Left ventricle myocardium inferior (tissue), 1 donor: Measurements from ENCODE around the gene SCD5. TPM values are rescaled to one million over a fixed set of nuclear protein-coding genes. Genes with fewer than 3 reads are reported as not detected.

Experiments used
- DNase-seq: peaks from one replicate; pipeline ENCODE4 v3.0.0-alpha.2; 2020
- H3K27ac ChIP-seq: fragments of 200-600 bp; replicated peaks from 2 replicates; pipeline ENCODE4 v1.8.0; 2021
- H3K27me3 ChIP-seq: fragments of 200-600 bp; 2 replicates; pipeline ENCODE4 v1.8.0; 2021; ENCODE audit warnings: low read depth
- H3K36me3 ChIP-seq: fragments of 200-600 bp; 2 replicates; pipeline ENCODE4 v1.8.0; 2021
- H3K4me1 ChIP-seq: fragments of 200-600 bp; 2 replicates; pipeline ENCODE4 v1.8.0; 2021
- H3K4me3 ChIP-seq: fragments of 200-600 bp; 2 replicates; pipeline ENCODE4 v1.8.0; 2021; ENCODE audit warnings: mild to moderate bottlenecking, moderate library complexity
- H3K9me3 ChIP-seq: fragments of 200-600 bp; replicated peaks from 2 replicates; pipeline ENCODE4 v1.8.0; 2021
- CTCF ChIP-seq: fragments of 200-600 bp; IDR thresholded peaks from 2 replicates; pipeline ENCODE4 v1.8.0; 2021; ENCODE audit warnings: antibody characterized with exemption, mild to moderate bottlenecking, borderline replicate concordance
- intact Hi-C: fragments of 100-400 bp; cut with micrococcal nuclease; formaldehyde crosslinking; loops from one replicate; pipeline ENCODE4 v1.11.0; 2022
- total RNA-seq: library from RNA; stranded (reverse); fragmentation: NEBNext Ultra II Directional; extraction: Animal tissue kit (Norgen Biotek cat#: 25700); gene quantifications from one replicate; pipeline ENCODE4 v1.2.1, GENCODE V29; 2021
- donor health status: DM: no; HTN: yes; CAD: no; lungs with severe emphysema.

SCD5 gene
- total RNA-seq, 1 donor from 2014 or later: 4.5 TPM

GRCh38 chr4:82705169-82705927 lies 93.2 kb downstream of the SCD5 start:
- H3K27me3 ChIP-seq: no peaks in the 10 kb centered on the region
- H3K9me3 ChIP-seq: no peaks in the 10 kb centered on the region
- DNase-seq: no peak
- H3K27ac ChIP-seq: no peak overlapping the region
- no peaks in the 10 kb centered on the region for H3K36me3 ChIP-seq
- H3K4me1 ChIP-seq: peaks cover 5% of the 10 kb centered on the region
- intact Hi-C loops: no loop called here
- no peak overlapping the region for H3K4me3 ChIP-seq
- no peak for TF ChIP-seq CTCF

- intact Hi-C loops: no loop called here
- TF ChIP-seq CTCF: no peak
- H3K4me1 ChIP-seq: peaks cover 5% of the 10 kb centered on the region
- H3K27ac ChIP-seq: no peak overlapping the region
- H3K4me3 ChIP-seq: no peak overlapping the region
- no peak for DNase-seq
- no peaks in the 10 kb centered on the region for H3K36me3 ChIP-seq
- no peaks in the 10 kb centered on the region for H3K27me3 ChIP-seq
- H3K9me3 ChIP-seq: no peaks in the 10 kb centered on the region
Observed at GRCh38 chr4:82704156-82704555, 94.4 kb downstream of the SCD5 start.

- H3K27ac ChIP-seq: no peak overlapping the region
- peaks cover 6% of the 10 kb centered on the region for H3K4me1 ChIP-seq
- H3K9me3 ChIP-seq: no peaks in the 10 kb centered on the region
- no peak overlapping the region for H3K4me3 ChIP-seq
- DNase-seq: no peak
- no peak for TF ChIP-seq CTCF
- intact Hi-C loops: no loop called here
- H3K27me3 ChIP-seq: no peaks in the 10 kb centered on the region
- H3K36me3 ChIP-seq: no peaks in the 10 kb centered on the region
Observed at GRCh38 chr4:82698412-82698811, 100.2 kb downstream of the SCD5 start.

- Histone ChIP-seq H3K27me3 (no peaks in the 10 kb centered on the region), H3K4me3 (no peak overlapping the region), H3K9me3 (no peaks in the 10 kb centered on the region), H3K36me3 (no peaks in the 10 kb centered on the region), H3K4me1 (peaks cover 6% of the 10 kb centered on the region), H3K27ac (no peak overlapping the region)
- DNase-seq: no peak
- intact Hi-C loops: no loop called here
- no peak for TF ChIP-seq CTCF
Observed at GRCh38 chr4:82697561-82697960, 101.0 kb downstream of the SCD5 start.

GRCh38 chr4:82696117-82696860 lies 102.3 kb downstream of the SCD5 start:
- intact Hi-C loops: no loop called here
- H3K27me3 ChIP-seq: no peaks in the 10 kb centered on the region
- no peaks in the 10 kb centered on the region for H3K9me3 ChIP-seq
- peaks cover 9% of the 10 kb centered on the region for H3K4me1 ChIP-seq
- no peak overlapping the region for H3K4me3 ChIP-seq
- no peaks in the 10 kb centered on the region for H3K36me3 ChIP-seq
- no peak overlapping the region for H3K27ac ChIP-seq
- no peak for DNase-seq
- TF ChIP-seq CTCF: no peak
